Measurements from ENCODE around the gene DENND10. TPM values are rescaled to one million over a fixed set of nuclear protein-coding genes. Genes with fewer than 3 reads are reported as not detected.

DENND10 gene
- total and polyA plus RNA-seq, 2 donors (not counting 1 experiment from before 2014, with no cell fraction given): 116 to 125 TPM

- Histone ChIP-seq H3K9me3 (ENCODE audit: control insufficient read depth, insufficient read depth, low read depth, low read length) (no peaks in the 10 kb centered on the region), H3K9ac (ENCODE audit: insufficient read depth, low read length) (no peak overlapping the region), H3K36me3 (ENCODE audit: control insufficient read depth, insufficient read depth, low read length) (peaks cover 17% of the 10 kb centered on the region), H3K27ac (ENCODE audit: insufficient read depth, low read length) (no peak overlapping the region), H3K4me1 (ENCODE audit: control insufficient read depth, extremely low read depth, insufficient read depth, low read length) (no peaks in the 10 kb centered on the region), H4K20me1 (ENCODE audit: control insufficient read depth, extremely low read depth, insufficient read depth, low read length) (no peaks in the 10 kb centered on the region), H3K4me2 (ENCODE audit: extremely low read depth, insufficient read depth, low read length) (no peak overlapping the region), H2AFZ (ENCODE audit: low read length) (no peak overlapping the region), H3K79me2 (ENCODE audit: control insufficient read depth, insufficient read depth, low read length) (peaks cover 41% of the 10 kb centered on the region), H3K27me3 (ENCODE audit: control insufficient read depth, insufficient read depth, low read length) (no peaks in the 10 kb centered on the region), H3K4me3 (replicated peaks in 1 of 4; ENCODE audit: control extremely low read depth in 1 of 4, insufficient read depth in 1 of 4, low read depth in 3 of 4, low read length in 4 of 4) (no peak overlapping the region)
- TF ChIP-seq EZH2 (IDR thresholded peaks at IDR 0.05; ENCODE audit: low read length, missing control alignments) (no peak), CTCF (conservative IDR thresholded peaks at IDR 0.05 in 1 of 2, IDR thresholded peaks at IDR 0.05 in 1 of 2; ENCODE audit: low read depth in 1 of 2, low read length in 2 of 2) (no peak)
- no peak for DNase-seq (ENCODE audit: low read depth in 2 of 2)
Measured at GRCh38 chr10:119059557-119059956, 44.4 kb upstream of the DENND10 start.

GRCh38 chr10:119060107-119060506 lies 43.8 kb upstream of the DENND10 start:
- no peak for DNase-seq (ENCODE audit: low read depth in 2 of 2)
- H3K27me3 ChIP-seq (ENCODE audit: control insufficient read depth, insufficient read depth, low read length): no peaks in the 10 kb centered on the region
- H3K79me2 ChIP-seq (ENCODE audit: control insufficient read depth, insufficient read depth, low read length): peaks cover 45% of the 10 kb centered on the region
- no peak overlapping the region for H3K4me2 ChIP-seq (ENCODE audit: extremely low read depth, insufficient read depth, low read length)
- no peak for TF ChIP-seq EZH2 (IDR thresholded peaks at IDR 0.05; ENCODE audit: low read length, missing control alignments)
- TF ChIP-seq CTCF (conservative IDR thresholded peaks at IDR 0.05 in 1 of 2, IDR thresholded peaks at IDR 0.05 in 1 of 2; ENCODE audit: low read depth in 1 of 2, low read length in 2 of 2): no peak
- H3K36me3 ChIP-seq (ENCODE audit: control insufficient read depth, insufficient read depth, low read length): peaks cover 22% of the 10 kb centered on the region
- H4K20me1 ChIP-seq (ENCODE audit: control insufficient read depth, extremely low read depth, insufficient read depth, low read length): no peaks in the 10 kb centered on the region
- H3K9ac ChIP-seq (ENCODE audit: insufficient read depth, low read length): no peak overlapping the region
- no peak overlapping the region for H3K27ac ChIP-seq (ENCODE audit: insufficient read depth, low read length)
- no peak overlapping the region for H2AFZ ChIP-seq (ENCODE audit: low read length)
- no peak overlapping the region for H3K4me3 ChIP-seq (replicated peaks in 1 of 4; ENCODE audit: control extremely low read depth in 1 of 4, insufficient read depth in 1 of 4, low read depth in 3 of 4, low read length in 4 of 4)
- H3K4me1 ChIP-seq (ENCODE audit: control insufficient read depth, extremely low read depth, insufficient read depth, low read length): no peaks in the 10 kb centered on the region
- no peaks in the 10 kb centered on the region for H3K9me3 ChIP-seq (ENCODE audit: control insufficient read depth, insufficient read depth, low read depth, low read length)

- peaks cover 48% of the 10 kb centered on the region for H3K79me2 ChIP-seq (ENCODE audit: control insufficient read depth, insufficient read depth, low read length)
- no peaks in the 10 kb centered on the region for H4K20me1 ChIP-seq (ENCODE audit: control insufficient read depth, extremely low read depth, insufficient read depth, low read length)
- H3K36me3 ChIP-seq (ENCODE audit: control insufficient read depth, insufficient read depth, low read length): peaks cover 24% of the 10 kb centered on the region
Measured at GRCh38 chr10:119061352-119061751, 42.6 kb upstream of the DENND10 start.

More at GRCh38 chr10:119061352-119061751, 42.6 kb upstream of the DENND10 start:
- H3K9ac ChIP-seq (ENCODE audit: insufficient read depth, low read length): no peak overlapping the region
- H3K4me2 ChIP-seq (ENCODE audit: extremely low read depth, insufficient read depth, low read length): no peak overlapping the region
- H3K4me3 ChIP-seq (replicated peaks in 1 of 4; ENCODE audit: control extremely low read depth in 1 of 4, insufficient read depth in 1 of 4, low read depth in 3 of 4, low read length in 4 of 4): no peak overlapping the region
- H3K27me3 ChIP-seq (ENCODE audit: control insufficient read depth, insufficient read depth, low read length): no peaks in the 10 kb centered on the region
- H3K9me3 ChIP-seq (ENCODE audit: control insufficient read depth, insufficient read depth, low read depth, low read length): no peaks in the 10 kb centered on the region
- no peak overlapping the region for H2AFZ ChIP-seq (ENCODE audit: low read length)
- H3K4me1 ChIP-seq (ENCODE audit: control insufficient read depth, extremely low read depth, insufficient read depth, low read length): no peaks in the 10 kb centered on the region
- no peak for TF ChIP-seq CTCF (conservative IDR thresholded peaks at IDR 0.05 in 1 of 2, IDR thresholded peaks at IDR 0.05 in 1 of 2; ENCODE audit: low read depth in 1 of 2, low read length in 2 of 2)
- no peak for TF ChIP-seq EZH2 (IDR thresholded peaks at IDR 0.05; ENCODE audit: low read length, missing control alignments)
- H3K27ac ChIP-seq (ENCODE audit: insufficient read depth, low read length): no peak overlapping the region
- DNase-seq (ENCODE audit: low read depth in 2 of 2): no peak

Measured in fibroblast of lung (primary cell).